Measurements from ENCODE around the gene FBXL7. TPM values are rescaled to one million over a fixed set of nuclear protein-coding genes. Genes with fewer than 3 reads are reported as not detected.

The FBXL7 gene
- total and polyA plus RNA-seq, 2 experiments from 2014 or later, result 4.5 to 15.2 TPM

DNA sequence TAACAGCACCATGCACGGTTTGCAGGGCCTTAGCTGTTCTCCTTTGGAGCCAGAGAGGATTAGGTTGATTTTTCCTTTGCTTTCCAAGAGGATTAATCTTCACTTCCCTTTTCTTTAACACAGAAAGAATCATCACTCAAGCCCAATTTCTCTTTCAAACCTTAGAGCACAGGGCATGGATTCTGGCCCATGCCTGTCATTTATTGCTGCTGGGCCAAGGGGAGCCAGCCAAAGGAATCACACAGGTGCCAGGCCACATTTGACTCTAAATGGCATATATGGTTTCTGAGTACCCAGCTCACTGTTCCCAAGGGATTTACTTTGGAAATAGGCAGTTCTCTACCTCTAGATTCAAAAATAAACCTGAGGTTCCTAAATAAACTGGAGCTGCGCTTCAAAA, 58.3 kb downstream of the FBXL7 start:
- Histone ChIP-seq H2AFZ (no peak overlapping the region), H3K4me2 (no peak overlapping the region), H3F3A (replicated peaks; ENCODE audit: low read depth) (no peaks in the 10 kb centered on the region), H3K4me1 (ENCODE audit: insufficient read depth) (peaks cover 26% of the 10 kb centered on the region), H3K27ac (ENCODE audit: low read depth) (no peak overlapping the region), H3K36me3 (ENCODE audit: insufficient read depth) (0 out of 2 replicates have a peak, but pooled peaks cover 4% of the 10 kb centered on the region), H3K4me3 (no peak overlapping the region), H3K79me2 (replicated peaks; ENCODE audit: insufficient read depth) (peaks cover 24% of the 10 kb centered on the region), H4K20me1 (replicated peaks; ENCODE audit: insufficient read depth) (no peaks in the 10 kb centered on the region), H3K9me2 (ENCODE audit: insufficient read depth) (no peaks in the 10 kb centered on the region), H3K27me3 (ENCODE audit: insufficient read depth) (no peaks in the 10 kb centered on the region)
- Mint-ChIP-seq H3K4me1 (peaks cover 41% of the 10 kb centered on the region), H3K27ac (no peak overlapping the region), H3K27me3 (ENCODE audit: insufficient read depth, low read depth, poor library complexity) (peaks cover 7% of the 10 kb centered on the region), H3K4me3 (no peak overlapping the region), H3K9me3 (peaks cover 16% of the 10 kb centered on the region), H3K36me3 (ENCODE audit: low read depth) (peaks cover 24% of the 10 kb centered on the region)
- TF ChIP-seq NANOG (IDR thresholded peaks at IDR 0.05; ENCODE audit: borderline replicate concordance) (no peak), STAT1 (IDR thresholded peaks at IDR 0.05; ENCODE audit: unreplicated experiment) (no peak), POLR2AphosphoS5 (IDR thresholded peaks at IDR 0.05; ENCODE audit: low read depth) (no peak), ZNF331 (CRISPR knock-in tag; IDR thresholded peaks at IDR 0.05; ENCODE audit: low read depth) (no peak), CREB1 (CRISPR knock-in tag; IDR thresholded peaks at IDR 0.05; ENCODE audit: low read depth) (no peak), EZH2 (IDR thresholded peaks at IDR 0.05; ENCODE audit: low read depth, unreplicated experiment) (no peak), ZNF462 (CRISPR knock-in tag; IDR thresholded peaks at IDR 0.05) (no peak), REST (IDR thresholded peaks at IDR 0.05; ENCODE audit: unreplicated experiment) (no peak), EZH2phosphoT487 (IDR thresholded peaks at IDR 0.05; ENCODE audit: unreplicated experiment) (no peak), CTCF (conservative IDR thresholded peaks at IDR 0.05; ENCODE audit: low read depth in 2 of 2) (no peak), JUNB (IDR thresholded peaks at IDR 0.05; ENCODE audit: unreplicated experiment) (no peak), ZNF114 (CRISPR knock-in tag; IDR thresholded peaks at IDR 0.05) (no peak)
- TF ChIP-seq, protein P1, sequence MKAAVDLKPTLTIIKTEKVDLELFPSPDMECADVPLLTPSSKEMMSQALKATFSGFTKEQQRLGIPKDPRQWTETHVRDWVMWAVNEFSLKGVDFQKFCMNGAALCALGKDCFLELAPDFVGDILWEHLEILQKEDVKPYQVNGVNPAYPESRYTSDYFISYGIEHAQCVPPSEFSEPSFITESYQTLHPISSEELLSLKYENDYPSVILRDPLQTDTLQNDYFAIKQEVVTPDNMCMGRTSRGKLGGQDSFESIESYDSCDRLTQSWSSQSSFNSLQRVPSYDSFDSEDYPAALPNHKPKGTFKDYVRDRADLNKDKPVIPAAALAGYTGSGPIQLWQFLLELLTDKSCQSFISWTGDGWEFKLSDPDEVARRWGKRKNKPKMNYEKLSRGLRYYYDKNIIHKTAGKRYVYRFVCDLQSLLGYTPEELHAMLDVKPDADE (IDR thresholded peaks at IDR 0.05), result no peak
- ATAC-seq (no peak), DNase-seq (ENCODE audit: low spot score) (no peak)
